Measurements from ENCODE around the gene HDAC3. TPM values are rescaled to one million over a fixed set of nuclear protein-coding genes. Genes with fewer than 3 reads are reported as not detected.
A peak's percentile ranks its signal among the peaks of the same experiment; 100 is the strongest.

Gene HDAC3
- 55.2 and 64.8 TPM in 2 replicates for total RNA-seq

DNA sequence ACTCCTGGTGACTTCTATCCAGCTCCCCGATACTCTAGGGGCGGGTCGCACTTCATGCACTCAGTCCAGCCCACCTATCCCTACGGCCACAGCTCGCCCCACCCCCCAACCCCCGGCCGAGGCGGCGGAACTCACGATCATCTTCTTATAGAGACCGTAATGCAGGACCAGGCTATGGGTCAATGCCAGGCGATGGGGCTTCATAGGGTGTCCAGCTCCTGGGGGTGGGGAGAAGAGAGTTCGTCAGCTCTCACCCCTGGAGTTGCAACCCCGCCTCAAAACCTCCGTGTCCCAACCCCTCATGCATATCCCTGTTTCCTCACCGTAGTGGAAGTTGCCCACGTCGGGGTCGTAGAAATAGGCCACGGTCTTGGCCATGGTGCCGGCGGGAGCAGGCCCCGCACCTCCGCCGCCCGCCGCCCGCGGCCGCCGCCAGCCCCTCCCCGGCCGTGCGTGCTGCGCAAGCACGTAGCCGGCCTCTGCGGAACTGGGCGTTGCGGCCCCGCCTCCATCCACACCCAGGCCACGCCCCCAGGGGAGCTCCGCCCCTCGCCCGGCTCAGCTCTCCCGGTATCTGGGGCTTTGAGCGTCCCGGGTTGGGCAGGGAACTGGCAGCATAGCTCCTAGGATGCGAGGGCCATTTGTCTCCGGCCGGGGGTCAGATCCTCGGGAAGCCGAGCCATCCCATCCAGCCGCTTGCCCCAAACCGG, at the start of gene HDAC3, which contains the start of gene RELL2:
HDAC3 (minus strand) TSS at position 437 of the 710 bp plus-strand sequence; CDS start at position 378, 59 bp downstream.
RELL2 (plus strand) TSS at position 585 of the 710 bp plus-strand sequence. CDS start 1,229 bp downstream, outside the sequence.
- no peak for DNase-seq (ENCODE audit: low read depth)
- TF ChIP-seq, protein P1, sequence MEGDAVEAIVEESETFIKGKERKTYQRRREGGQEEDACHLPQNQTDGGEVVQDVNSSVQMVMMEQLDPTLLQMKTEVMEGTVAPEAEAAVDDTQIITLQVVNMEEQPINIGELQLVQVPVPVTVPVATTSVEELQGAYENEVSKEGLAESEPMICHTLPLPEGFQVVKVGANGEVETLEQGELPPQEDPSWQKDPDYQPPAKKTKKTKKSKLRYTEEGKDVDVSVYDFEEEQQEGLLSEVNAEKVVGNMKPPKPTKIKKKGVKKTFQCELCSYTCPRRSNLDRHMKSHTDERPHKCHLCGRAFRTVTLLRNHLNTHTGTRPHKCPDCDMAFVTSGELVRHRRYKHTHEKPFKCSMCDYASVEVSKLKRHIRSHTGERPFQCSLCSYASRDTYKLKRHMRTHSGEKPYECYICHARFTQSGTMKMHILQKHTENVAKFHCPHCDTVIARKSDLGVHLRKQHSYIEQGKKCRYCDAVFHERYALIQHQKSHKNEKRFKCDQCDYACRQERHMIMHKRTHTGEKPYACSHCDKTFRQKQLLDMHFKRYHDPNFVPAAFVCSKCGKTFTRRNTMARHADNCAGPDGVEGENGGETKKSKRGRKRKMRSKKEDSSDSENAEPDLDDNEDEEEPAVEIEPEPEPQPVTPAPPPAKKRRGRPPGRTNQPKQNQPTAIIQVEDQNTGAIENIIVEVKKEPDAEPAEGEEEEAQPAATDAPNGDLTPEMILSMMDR (conservative IDR thresholded peaks at IDR 0.05; ENCODE audit: low read depth, low read length): no peak

DNA sequence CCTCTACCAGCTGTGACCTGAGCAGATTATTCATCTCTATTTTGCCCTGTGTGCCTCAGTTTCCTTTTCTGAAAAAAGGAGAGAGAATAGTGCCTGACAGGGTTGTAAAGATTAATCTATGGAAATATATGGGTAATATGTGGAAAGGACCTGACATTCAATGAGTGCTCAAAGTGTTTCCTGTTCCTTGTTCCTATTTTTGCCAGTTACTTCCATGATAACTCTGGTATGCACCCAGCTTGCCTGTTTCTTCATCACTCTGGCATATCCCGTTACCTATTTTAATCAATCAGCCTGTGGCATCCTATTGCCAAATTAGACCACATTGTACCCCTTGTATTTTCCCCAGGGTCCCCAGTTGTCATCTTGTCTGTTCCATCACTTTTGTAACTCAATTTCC, 48.9 kb upstream of the HDAC3 start:
- H3K4me3 ChIP-seq (ENCODE audit: low read depth, low read length): no peak overlapping the region
- DNase-seq (ENCODE audit: low read depth): no peak
- TF ChIP-seq, protein P1 (conservative IDR thresholded peaks at IDR 0.05; ENCODE audit: low read depth, low read length): no peak

More for the DNA sequence above, at the start of gene HDAC3, which contains the start of gene RELL2:
- H3K4me3 ChIP-seq (ENCODE audit: low read depth, low read length): peak within 1 kb of the TSS; percentile 67

DNA sequence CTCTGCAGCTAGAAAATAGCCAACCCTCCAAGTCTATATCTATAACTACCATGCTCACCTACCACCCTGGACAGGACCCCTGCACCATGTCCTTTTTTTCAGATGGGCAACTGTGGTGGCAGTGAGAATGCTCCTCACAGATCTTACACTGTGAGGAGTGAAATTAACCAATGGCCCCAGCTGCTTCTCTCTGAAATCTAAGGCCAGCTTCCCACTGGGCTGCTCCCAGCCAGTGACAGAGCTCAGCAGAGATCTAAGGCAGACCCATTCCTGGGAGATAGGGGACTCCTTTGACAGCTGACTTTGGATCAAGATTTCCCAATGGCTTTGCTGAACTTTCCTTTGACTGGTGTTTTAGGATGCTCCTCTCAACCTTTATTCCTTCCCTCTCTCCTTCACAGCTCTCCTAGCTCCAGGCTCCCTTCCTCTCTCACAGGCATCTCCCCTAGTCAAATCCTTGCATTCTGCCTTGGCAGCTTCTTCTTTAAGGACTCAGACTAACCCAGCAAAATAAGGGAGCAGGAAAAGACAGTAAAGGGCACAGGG, 47.0 kb upstream of the HDAC3 start:
- no peak overlapping the region for H3K4me3 ChIP-seq (ENCODE audit: low read depth, low read length)
- no peak for DNase-seq (ENCODE audit: low read depth)
- TF ChIP-seq, protein P1 (conservative IDR thresholded peaks at IDR 0.05; ENCODE audit: low read depth, low read length): no peak

DNA sequence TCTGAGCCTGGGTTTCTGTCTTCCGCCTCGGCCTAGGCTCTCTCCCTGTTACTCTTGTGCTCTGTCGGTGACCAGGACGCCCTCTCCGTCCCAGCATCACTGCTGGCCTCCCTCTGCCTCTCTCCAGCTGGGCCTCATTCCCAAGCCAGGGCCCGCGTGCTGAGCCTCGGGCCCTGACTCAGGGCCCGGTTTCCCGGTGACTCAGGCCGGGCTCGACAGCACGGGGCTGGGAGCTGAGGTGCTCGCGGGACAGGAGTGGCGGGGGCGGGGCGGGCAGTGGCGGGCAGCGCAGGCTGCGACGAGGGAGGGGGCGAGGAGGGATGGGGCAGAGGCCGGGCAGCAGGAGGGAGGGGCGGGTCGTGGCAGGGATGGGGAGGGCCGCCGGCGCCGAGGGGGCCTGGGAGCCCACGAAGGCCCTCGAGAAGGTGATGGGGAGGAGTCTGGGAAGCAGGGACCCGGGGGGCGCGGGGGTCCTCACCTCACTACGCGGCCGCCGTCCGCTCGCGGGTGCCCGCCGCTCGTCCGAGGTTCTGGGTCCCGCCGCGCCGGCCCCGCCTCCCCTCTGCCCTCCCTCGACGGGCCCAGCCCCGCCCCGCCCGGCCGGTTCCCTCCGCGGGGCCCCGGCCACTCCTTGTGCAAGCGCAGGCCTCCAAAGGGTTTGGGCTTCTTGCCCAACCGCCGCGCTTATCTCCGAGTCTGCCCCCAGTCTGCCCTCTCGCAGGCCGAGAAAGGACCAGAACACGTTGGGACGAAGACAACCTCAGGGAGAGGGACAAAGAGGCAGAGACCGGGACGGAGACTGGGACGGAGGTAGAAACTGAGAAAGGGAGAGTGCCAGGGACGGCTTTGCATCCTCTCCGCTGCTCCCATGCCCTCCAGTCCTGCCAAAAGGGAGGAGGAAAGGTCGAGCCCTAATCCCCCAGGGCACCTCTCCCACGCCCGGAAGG, 45.3 kb upstream of the HDAC3 start, which contains the start of gene ARAP3:
ARAP3 (minus strand) TSS at position 536 of the 947 bp plus-strand sequence. CDS start 1,744 bp downstream, outside the sequence.
- TF ChIP-seq, protein P1 (conservative IDR thresholded peaks at IDR 0.05; ENCODE audit: low read depth, low read length): no peak
- DNase-seq (ENCODE audit: low read depth): no peak

DNA sequence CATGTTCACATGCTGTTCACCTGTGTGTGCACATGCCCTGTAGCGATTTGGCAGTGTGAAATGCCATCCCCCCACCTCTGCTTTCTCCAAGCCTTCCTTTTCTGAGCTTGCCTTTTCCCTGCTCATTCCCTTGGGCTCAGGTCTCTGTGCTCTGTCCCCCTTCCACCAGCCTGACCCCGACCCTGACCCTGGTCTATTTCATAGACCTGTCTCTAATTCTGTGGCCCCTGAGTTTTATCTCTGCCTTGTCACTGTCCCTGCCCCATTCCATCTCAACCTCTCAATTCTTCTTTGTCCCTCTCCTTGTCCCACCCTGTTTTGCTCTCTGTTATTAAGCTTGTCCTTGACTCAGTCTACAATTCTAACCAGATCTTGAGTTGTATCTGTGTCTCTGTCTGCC, 44.6 kb upstream of the HDAC3 start:
- peak overlapping the region; percentile 37 for H3K4me3 ChIP-seq (ENCODE audit: low read depth, low read length)
- TF ChIP-seq, protein P1 (conservative IDR thresholded peaks at IDR 0.05; ENCODE audit: low read depth, low read length): no peak
- DNase-seq (ENCODE audit: low read depth): no peak

More for the DNA sequence above, 45.3 kb upstream of the HDAC3 start, which contains the start of gene ARAP3:
- peak within 1 kb of the TSS; percentile 37 for H3K4me3 ChIP-seq (ENCODE audit: low read depth, low read length)

DNA sequence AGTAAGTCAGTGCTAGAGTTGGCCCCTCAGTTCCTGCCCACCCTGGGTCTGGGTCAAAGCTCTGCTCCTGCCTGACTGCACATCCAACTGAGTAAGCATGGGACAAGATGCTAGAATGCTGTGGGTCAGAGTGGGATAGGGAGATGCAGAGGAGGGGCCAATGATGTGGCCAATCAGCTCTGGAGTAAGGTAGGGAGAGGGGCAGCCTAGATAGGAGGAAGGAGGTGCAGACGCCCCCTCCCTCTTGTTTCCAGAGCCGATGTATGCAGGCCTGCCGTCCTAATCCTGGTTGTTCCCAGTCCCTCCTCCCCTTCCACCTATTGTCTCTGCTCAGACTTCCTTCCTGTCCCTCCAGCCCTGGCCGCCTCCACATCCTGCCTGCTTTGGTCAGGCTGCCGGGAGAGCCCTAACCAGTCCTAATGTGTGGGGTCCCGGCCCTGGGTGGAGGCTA, 44.1 kb upstream of the HDAC3 start:
- TF ChIP-seq, protein P1 (conservative IDR thresholded peaks at IDR 0.05; ENCODE audit: low read depth, low read length): no peak
- no peak for DNase-seq (ENCODE audit: low read depth)
- H3K4me3 ChIP-seq (ENCODE audit: low read depth, low read length): no peak overlapping the region
